Mucosa of descending colon (tissue), 3 donors: Measurements from ENCODE around the gene ADAM15. TPM values are rescaled to one million over a fixed set of nuclear protein-coding genes. Genes with fewer than 3 reads are reported as not detected.

Source experiments
- ATAC-seq: fragments of 200-7000 bp; cut with Tn5 transposase; one replicate; pipeline ENCODE4 v1.9.1; 2020; ENCODE audit warnings: mild to moderate bottlenecking, moderate library complexity
- DNase-seq, 3 donors: peaks; one replicate each; pipeline ENCODE4 v3.0.0-alpha.2; 2020
- H3K36me3 ChIP-seq: fragments of 200-600 bp; one replicate; pipeline ENCODE4 v1.8.0; 2021; ENCODE audit warnings: low read depth, mild to moderate bottlenecking
- H3K4me1 ChIP-seq: fragments of 200-600 bp; one replicate; pipeline ENCODE4 v1.8.0; 2021; ENCODE audit warnings: low read depth, mild to moderate bottlenecking
- H3K4me3 ChIP-seq: fragments of 200-600 bp; one replicate; pipeline ENCODE4 v1.8.0; 2021; ENCODE audit warnings: mild to moderate bottlenecking
- H3K9me3 ChIP-seq: fragments of 200-600 bp; one replicate; pipeline ENCODE4 v1.8.0; 2021; ENCODE audit warnings: mild to moderate bottlenecking
- intact Hi-C, 2 donors: fragments of 100-400 bp; cut with DNase I in 1 of 2; cut with micrococcal nuclease in 1 of 2; formaldehyde crosslinking; loops; one replicate each; pipeline versions ENCODE4 v1.11.0 to v1.11.1; 2022; cut with DNase I, micrococcal nuclease
- total RNA-seq, 3 donors: library from RNA; stranded (reverse); fragmentation: NEBNext Ultra II Directional in 2 of 3; extraction: Animal tissue kit (Norgen Biotek cat#: 25700) in 2 of 3; gene quantifications; one replicate each; pipeline versions ENCODE4 v1.2.1 to v1.2.4, GENCODE V29; 2021 to 2023
- TF ChIP-seq, protein P1 (sequence below): fragments of 200-600 bp; IDR thresholded peaks from one replicate; pipeline ENCODE4 v1.8.0; 2022; ENCODE audit warnings: antibody characterized with exemption, mild to moderate bottlenecking
- donor health status: DM: no; HTN: no; CAD: no; lungs with moderate emphysema.
- donor health status: DM: no; HTN: no; CAD: no.
- donor health status: DM: no; HTN: yes; CAD: no.

Gene ADAM15
- total RNA-seq, 3 donors from 2014 or later = 71.8 to 148 (median 79.7) TPM

DNA sequence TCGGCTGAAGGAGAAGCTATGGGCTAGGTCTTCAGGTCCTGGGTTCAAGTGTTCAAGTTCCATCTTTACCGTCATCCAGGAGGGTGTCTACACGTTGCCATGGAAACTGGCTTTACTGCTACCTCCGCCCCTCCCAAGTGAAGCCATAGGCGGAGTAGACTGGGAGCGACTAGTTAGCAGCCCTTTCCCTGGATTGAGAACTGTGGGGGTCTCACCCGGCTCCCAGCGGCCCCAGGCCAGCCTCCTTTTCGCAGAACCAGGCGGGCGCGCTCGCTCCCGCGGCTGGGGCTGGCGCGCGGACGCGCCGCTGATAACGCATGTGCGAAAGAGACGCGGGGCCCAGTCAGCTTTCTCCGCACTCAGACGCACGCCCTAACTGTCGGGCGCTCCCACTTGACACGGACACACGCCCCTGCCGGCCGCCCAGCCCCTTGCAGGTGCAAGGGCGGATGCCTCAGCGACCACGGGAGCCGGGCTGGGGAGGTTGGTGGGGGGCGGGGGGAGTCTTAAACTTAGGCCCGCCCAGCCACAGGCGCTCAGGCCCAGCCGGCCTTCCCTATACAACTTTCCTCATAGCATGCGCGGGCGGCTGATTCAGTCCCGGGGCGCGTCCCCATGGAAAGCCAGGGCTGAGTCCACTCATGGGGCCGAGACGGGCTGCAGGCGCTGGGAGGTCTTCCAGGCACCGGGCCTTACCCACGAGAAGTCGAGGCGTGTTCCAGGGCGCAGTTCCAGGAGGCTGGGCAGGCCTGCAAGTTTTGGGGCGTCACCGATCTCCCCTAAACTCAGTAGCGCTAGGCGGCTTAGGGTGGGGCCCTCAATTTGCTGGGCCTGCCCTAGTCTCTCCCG is 19.8 kb downstream of the ADAM15 start:
- Histone ChIP-seq H3K36me3 (no peaks in the 10 kb centered on the region), H3K4me3 (peak overlapping the region; percentile 9), H3K4me1 (peaks cover 16% of the 10 kb centered on the region), H3K9me3 (no peaks in the 10 kb centered on the region)
- TF ChIP-seq, protein P1, sequence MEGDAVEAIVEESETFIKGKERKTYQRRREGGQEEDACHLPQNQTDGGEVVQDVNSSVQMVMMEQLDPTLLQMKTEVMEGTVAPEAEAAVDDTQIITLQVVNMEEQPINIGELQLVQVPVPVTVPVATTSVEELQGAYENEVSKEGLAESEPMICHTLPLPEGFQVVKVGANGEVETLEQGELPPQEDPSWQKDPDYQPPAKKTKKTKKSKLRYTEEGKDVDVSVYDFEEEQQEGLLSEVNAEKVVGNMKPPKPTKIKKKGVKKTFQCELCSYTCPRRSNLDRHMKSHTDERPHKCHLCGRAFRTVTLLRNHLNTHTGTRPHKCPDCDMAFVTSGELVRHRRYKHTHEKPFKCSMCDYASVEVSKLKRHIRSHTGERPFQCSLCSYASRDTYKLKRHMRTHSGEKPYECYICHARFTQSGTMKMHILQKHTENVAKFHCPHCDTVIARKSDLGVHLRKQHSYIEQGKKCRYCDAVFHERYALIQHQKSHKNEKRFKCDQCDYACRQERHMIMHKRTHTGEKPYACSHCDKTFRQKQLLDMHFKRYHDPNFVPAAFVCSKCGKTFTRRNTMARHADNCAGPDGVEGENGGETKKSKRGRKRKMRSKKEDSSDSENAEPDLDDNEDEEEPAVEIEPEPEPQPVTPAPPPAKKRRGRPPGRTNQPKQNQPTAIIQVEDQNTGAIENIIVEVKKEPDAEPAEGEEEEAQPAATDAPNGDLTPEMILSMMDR = peak; percentile 64
- intact Hi-C loops = no loop called here
- peak; percentile 88 to 91 (median 90) for DNase-seq
- peak; percentile 92 for ATAC-seq

GRCh38 chr1:155071701-155072100 is 20.6 kb downstream of the ADAM15 start:
- no peak overlapping the region for H3K4me3 ChIP-seq
- H3K36me3 ChIP-seq = no peaks in the 10 kb centered on the region
- ATAC-seq = no peak
- TF ChIP-seq, protein P1 = no peak
- peak in 2 of 3 donors; percentile 39 to 54 for DNase-seq
- intact Hi-C loops = no loop called here
- H3K4me1 ChIP-seq = peaks cover 16% of the 10 kb centered on the region
- H3K9me3 ChIP-seq = no peaks in the 10 kb centered on the region

DNA sequence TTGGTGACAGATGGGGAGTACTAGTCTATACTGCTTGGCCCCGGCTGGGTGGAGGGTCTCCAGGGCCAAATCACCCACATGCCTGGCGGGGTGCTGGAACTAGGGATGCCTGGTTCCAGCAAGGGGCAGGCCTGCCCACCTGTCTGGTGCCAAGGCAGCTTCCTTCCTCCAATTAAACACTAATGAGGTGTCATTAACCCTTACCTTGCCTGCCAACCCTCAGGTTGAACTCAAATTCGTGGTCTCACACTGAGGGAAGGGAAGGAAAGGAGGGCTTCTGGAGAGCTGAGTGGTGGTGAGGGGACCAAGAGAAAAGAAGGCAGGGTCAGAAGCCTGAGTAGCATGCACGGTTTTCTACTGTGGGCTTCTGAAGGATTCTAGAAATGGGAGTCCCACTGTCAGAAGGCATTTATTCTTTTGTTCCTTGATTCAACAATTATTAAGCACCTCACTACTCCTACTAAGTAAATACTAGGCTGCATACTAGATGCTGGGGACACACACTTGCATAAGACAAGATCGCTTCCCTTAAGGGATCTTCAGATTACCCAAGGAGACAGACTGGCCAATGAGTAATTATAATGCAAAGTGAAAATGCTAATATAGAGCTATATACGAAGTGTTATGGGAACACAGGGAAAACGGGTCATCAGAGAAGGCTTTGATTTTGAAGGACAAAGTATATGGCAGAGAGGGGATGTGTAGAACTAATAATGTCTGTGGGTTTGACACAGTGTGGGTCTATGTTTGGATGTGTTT is 21.6 kb downstream of the ADAM15 start:
- intact Hi-C loops = no loop called here
- peaks cover 16% of the 10 kb centered on the region for H3K4me1 ChIP-seq
- no peaks in the 10 kb centered on the region for H3K36me3 ChIP-seq
- no peaks in the 10 kb centered on the region for H3K9me3 ChIP-seq
- ATAC-seq (no peak), DNase-seq (peak in 2 of 3 donors; percentile 20 to 22)
- no peak overlapping the region for H3K4me3 ChIP-seq
- TF ChIP-seq, protein P1 = no peak

GRCh38 chr1:155073377-155074242 is 22.5 kb downstream of the ADAM15 start:
- DNase-seq (peak; percentile 3 to 29 (median 20)), ATAC-seq (no peak)
- Histone ChIP-seq H3K36me3 (no peaks in the 10 kb centered on the region), H3K4me3 (no peak overlapping the region), H3K9me3 (no peaks in the 10 kb centered on the region), H3K4me1 (peaks cover 16% of the 10 kb centered on the region)
- TF ChIP-seq, protein P1 = no peak
- intact Hi-C loops = no loop called here

DNA sequence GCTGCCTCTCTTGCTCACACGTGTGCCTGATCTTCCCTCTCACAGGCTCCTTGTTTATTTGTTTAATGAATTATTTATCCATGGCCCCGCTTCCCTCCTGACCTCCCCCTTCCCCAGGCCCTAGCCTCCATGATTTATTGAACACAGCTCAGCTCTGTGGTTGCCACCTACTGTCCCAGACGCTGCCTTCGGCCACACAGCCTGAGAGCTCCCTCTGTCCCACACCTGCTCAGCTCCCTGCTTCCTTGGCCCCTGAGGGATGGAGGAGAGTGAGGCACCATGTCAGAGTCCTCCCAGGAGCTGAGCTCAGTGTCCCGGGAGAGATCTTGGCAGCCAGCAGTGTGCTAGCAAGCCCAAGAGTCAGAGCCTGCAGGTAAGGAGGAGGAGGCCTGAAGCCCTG is 24.4 kb downstream of the ADAM15 start:
- DNase-seq (peak in 2 of 3 donors; percentile 8 to 40), ATAC-seq (no peak)
- Histone ChIP-seq H3K4me3 (no peak overlapping the region), H3K9me3 (no peaks in the 10 kb centered on the region), H3K36me3 (no peaks in the 10 kb centered on the region), H3K4me1 (peaks cover 24% of the 10 kb centered on the region)
- intact Hi-C loops = no loop called here
- TF ChIP-seq, protein P1 = no peak
